CD14-positive monocyte (primary cell): Measurements from ENCODE around the gene WNT7B. TPM values are rescaled to one million over a fixed set of nuclear protein-coding genes. Genes with fewer than 3 reads are reported as not detected.

Source experiments
- DNase-seq, 3 donors: peaks; one replicate each; pipeline ENCODE4 v3.0.0-alpha.2; 2011 to 2022
- H2AFZ ChIP-seq: 2 replicates; pipeline ENCODE4 v1.6.0; 2012; ENCODE audit warnings: mild to moderate bottlenecking, low read depth, low read length, inconsistent platforms; ENCODE audit not compliant: insufficient read depth, poor library complexity, severe bottlenecking
- H3K27ac ChIP-seq, 2 donors: 1 replicate in 1 of 2; 2 replicates in 1 of 2; pipeline ENCODE4 v1.5.1; 2012 to 2013; ENCODE audit warnings: low read length in 2 of 2, control low read depth in 1 of 2, inconsistent platforms in 1 of 2, low read depth in 1 of 2, mild to moderate bottlenecking in 1 of 2
- H3K27me3 ChIP-seq, 2 donors: one replicate each; pipeline versions ENCODE4 v1.6.0 to v1.6.1; 2011 to 2013; ENCODE audit warnings: low read length in 2 of 2; ENCODE audit not compliant: control insufficient read depth in 2 of 2, insufficient read depth in 2 of 2
- H3K36me3 ChIP-seq, 2 donors: replicated peaks in 1 of 2; 1 replicate in 1 of 2; 2 replicates in 1 of 2; pipeline versions ENCODE4 v1.5.1 to v1.6.1; 2012 to 2013; ENCODE audit warnings: low read length in 2 of 2, control low read depth in 1 of 2, inconsistent platforms in 1 of 2, mild to moderate bottlenecking in 1 of 2; ENCODE audit not compliant: insufficient read depth in 2 of 2, control insufficient read depth in 1 of 2
- H3K4me1 ChIP-seq, 2 donors: 1 replicate in 1 of 2; 2 replicates in 1 of 2; pipeline versions ENCODE4 v1.5.1 to v1.6.1; 2012 to 2013; ENCODE audit warnings: low read length in 2 of 2, control low read depth in 1 of 2, inconsistent platforms in 1 of 2, mild to moderate bottlenecking in 1 of 2, moderate library complexity in 1 of 2; ENCODE audit not compliant: insufficient read depth in 2 of 2, control insufficient read depth in 1 of 2
- H3K4me2 ChIP-seq: replicated peaks from 2 replicates; pipeline ENCODE3; 2012; ENCODE audit warnings: low read length, moderate library complexity, mild to moderate bottlenecking; ENCODE audit not compliant: poor library complexity, severe bottlenecking; ENCODE audit errors: extremely low read depth
- H3K4me3 ChIP-seq, 3 experiments: fragments of 200-600 bp in 1 of 3; sonication (generic) in 1 of 3; replicated peaks in 1 of 3; 1 replicate in 2 of 3; 2 replicates in 1 of 3; pipeline ENCODE4 v1.5.1; 2011 to 2013; ENCODE audit warnings: low read length in 3 of 3, mild to moderate bottlenecking in 3 of 3, control low read depth in 2 of 3, low read depth in 2 of 3, inconsistent platforms in 1 of 3, moderate library complexity in 1 of 3
- H3K79me2 ChIP-seq: 2 replicates; pipeline ENCODE4 v1.6.0; 2012; ENCODE audit warnings: mild to moderate bottlenecking, control low read depth, inconsistent platforms, low read length, moderate library complexity; ENCODE audit not compliant: insufficient read depth
- H3K9ac ChIP-seq: 2 replicates; pipeline ENCODE4 v1.6.0; 2017; ENCODE audit warnings: low read length, mild to moderate bottlenecking; ENCODE audit not compliant: insufficient read depth, poor library complexity, severe bottlenecking
- H3K9me3 ChIP-seq, 2 donors: replicated peaks in 1 of 2; 1 replicate in 1 of 2; 2 replicates in 1 of 2; pipeline versions ENCODE4 v1.5.1 to v1.6.1; 2012 to 2013; ENCODE audit warnings: low read length in 2 of 2, control low read depth in 1 of 2; ENCODE audit not compliant: control insufficient read depth in 1 of 2, insufficient read depth in 1 of 2
- H4K20me1 ChIP-seq: 2 replicates; pipeline ENCODE4 v1.6.0; 2012; ENCODE audit warnings: mild to moderate bottlenecking, low read length, control low read depth, moderate library complexity; ENCODE audit not compliant: insufficient read depth
- H3K27ac Mint-ChIP-seq, 7 donors: one replicate each; pipeline ENCODE4 v1.8.0; 2020; ENCODE audit warnings: mild to moderate bottlenecking in 7 of 7, mixed read lengths in 7 of 7, moderate library complexity in 6 of 7, inconsistent platforms in 2 of 7
- H3K27me3 Mint-ChIP-seq, 3 donors: one replicate each; pipeline ENCODE4 v1.8.0; 2021 to 2022; ENCODE audit warnings: low read depth in 3 of 3, mild to moderate bottlenecking in 3 of 3, mixed read lengths in 3 of 3, moderate library complexity in 3 of 3, inconsistent platforms in 1 of 3
- H3K36me3 Mint-ChIP-seq, 2 donors: one replicate each; pipeline ENCODE4 v1.8.0; 2020; ENCODE audit warnings: mixed read lengths in 2 of 2, inconsistent platforms in 1 of 2, mild to moderate bottlenecking in 1 of 2
- H3K4me1 Mint-ChIP-seq: one replicate; pipeline ENCODE4 v1.8.0; 2020; ENCODE audit warnings: mild to moderate bottlenecking, mixed read lengths
- H3K4me3 Mint-ChIP-seq, 2 donors: one replicate each; pipeline ENCODE4 v1.8.0; 2020; ENCODE audit warnings: mild to moderate bottlenecking in 2 of 2, mixed read lengths in 2 of 2, moderate library complexity in 1 of 2
- H3K9me3 Mint-ChIP-seq, 7 donors: one replicate each; pipeline ENCODE4 v1.8.0; 2020 to 2022; ENCODE audit warnings: mixed read lengths in 7 of 7, mild to moderate bottlenecking in 6 of 7, moderate library complexity in 6 of 7, inconsistent platforms in 2 of 7
- WGBS: methylation state at CpG from one replicate; pipeline ENCODE4 v1.1.5; 2013; ENCODE audit warnings: missing lambda C conversion rate; ENCODE audit not compliant: insufficient coverage; 5-methylcytosine and 5-hydroxymethylcytosine counted together
- intact Hi-C, 2 donors: fragments of 100-400 bp; cut with micrococcal nuclease; formaldehyde crosslinking; loops; one replicate each; pipeline versions ENCODE4 v1.15.0 to v1.15.1; 2023
- polyA plus RNA-seq, 3 donors: library from polyadenylated mRNA; depleted of rRNA in 1 of 3; unstranded in 2 of 3; stranded (reverse) in 1 of 3; fragments of 300-500 nt in 2 of 3; fragments of >200 nt in 1 of 3; fragmentation: Illumina TruSeq in 2 of 3; gene quantifications; 1 replicate in 2 of 3; 2 replicates in 1 of 3; pipeline ENCODE4 v1.2.3, GENCODE V29; 2012 to 2021
- TF ChIP-seq, protein P1 (sequence below): fragments of 200-600 bp; IDR thresholded peaks from one replicate; pipeline ENCODE4 v1.8.0; 2022; ENCODE audit warnings: antibody characterized with exemption, mild to moderate bottlenecking

WNT7B gene
- polyA plus RNA-seq, 3 donors, result not detected

GRCh38 chr22:45930324-45930723 is 46.6 kb downstream of the WNT7B start:
- Histone ChIP-seq H3K4me1 (no peaks in the 10 kb centered on the region), H3K27me3 (peaks cover 0 to 17% of the 10 kb centered on the region in 2 donors), H3K4me2 (no peak overlapping the region), H3K27ac (no peak overlapping the region), H3K4me3 (no peak overlapping the region), H4K20me1 (no peaks in the 10 kb centered on the region), H3K36me3 (no peaks in the 10 kb centered on the region), H3K79me2 (no peaks in the 10 kb centered on the region), H2AFZ (no peak overlapping the region), H3K9ac (no peak overlapping the region), H3K9me3 (no peaks in the 10 kb centered on the region)
- no peaks in the 10 kb centered on the region for H3K4me1 Mint-ChIP-seq
- no peak overlapping the region for H3K27ac Mint-ChIP-seq
- no peaks in the 10 kb centered on the region for H3K36me3 Mint-ChIP-seq
- no peak overlapping the region for H3K4me3 Mint-ChIP-seq
- H3K27me3 Mint-ChIP-seq, result peaks cover 5 to 37% (median 17%) of the 10 kb centered on the region in 3 donors
- intact Hi-C loops, result no loop called here
- WGBS, result 64% methylated on average over 11 of the region's 14 CpGs
- TF ChIP-seq, protein P1, sequence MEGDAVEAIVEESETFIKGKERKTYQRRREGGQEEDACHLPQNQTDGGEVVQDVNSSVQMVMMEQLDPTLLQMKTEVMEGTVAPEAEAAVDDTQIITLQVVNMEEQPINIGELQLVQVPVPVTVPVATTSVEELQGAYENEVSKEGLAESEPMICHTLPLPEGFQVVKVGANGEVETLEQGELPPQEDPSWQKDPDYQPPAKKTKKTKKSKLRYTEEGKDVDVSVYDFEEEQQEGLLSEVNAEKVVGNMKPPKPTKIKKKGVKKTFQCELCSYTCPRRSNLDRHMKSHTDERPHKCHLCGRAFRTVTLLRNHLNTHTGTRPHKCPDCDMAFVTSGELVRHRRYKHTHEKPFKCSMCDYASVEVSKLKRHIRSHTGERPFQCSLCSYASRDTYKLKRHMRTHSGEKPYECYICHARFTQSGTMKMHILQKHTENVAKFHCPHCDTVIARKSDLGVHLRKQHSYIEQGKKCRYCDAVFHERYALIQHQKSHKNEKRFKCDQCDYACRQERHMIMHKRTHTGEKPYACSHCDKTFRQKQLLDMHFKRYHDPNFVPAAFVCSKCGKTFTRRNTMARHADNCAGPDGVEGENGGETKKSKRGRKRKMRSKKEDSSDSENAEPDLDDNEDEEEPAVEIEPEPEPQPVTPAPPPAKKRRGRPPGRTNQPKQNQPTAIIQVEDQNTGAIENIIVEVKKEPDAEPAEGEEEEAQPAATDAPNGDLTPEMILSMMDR, result no peak
- peaks cover 0 to 1% (median 0%) of the 10 kb centered on the region in 7 donors for H3K9me3 Mint-ChIP-seq
- DNase-seq, result no peak

DNA sequence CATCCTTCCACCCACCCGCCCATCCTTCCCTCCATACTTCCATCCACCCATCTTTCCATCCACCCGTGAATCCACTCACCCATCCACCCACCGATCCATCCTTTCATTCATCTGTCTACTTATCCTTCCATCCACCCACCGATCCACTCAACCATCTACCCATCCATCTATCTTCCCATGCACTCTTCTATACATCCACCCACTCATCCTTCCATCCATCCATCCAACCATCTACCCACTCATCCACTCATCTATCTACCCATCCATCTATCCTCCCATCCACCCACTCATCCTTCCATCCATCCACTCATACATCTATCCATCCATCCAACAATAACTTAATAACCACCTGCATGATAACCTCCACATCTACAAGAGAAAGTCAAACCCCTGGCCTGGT is 47.3 kb downstream of the WNT7B start:
- H3K36me3 Mint-ChIP-seq, result no peaks in the 10 kb centered on the region
- H3K27ac Mint-ChIP-seq, result no peak overlapping the region
- no peaks in the 10 kb centered on the region for H3K36me3 ChIP-seq
- DNase-seq, result no peak
- no peak overlapping the region for H3K4me3 Mint-ChIP-seq
- peaks cover 5 to 32% (median 17%) of the 10 kb centered on the region in 3 donors for H3K27me3 Mint-ChIP-seq
- H3K4me2 ChIP-seq, result no peak overlapping the region
- H3K4me1 ChIP-seq, result no peaks in the 10 kb centered on the region
- WGBS, result 96% methylated on average over 4 of the region's 4 CpGs
- H2AFZ ChIP-seq, result no peak overlapping the region
- H4K20me1 ChIP-seq, result no peaks in the 10 kb centered on the region
- peaks cover 0 to 1% (median 0%) of the 10 kb centered on the region in 7 donors for H3K9me3 Mint-ChIP-seq
- H3K4me3 ChIP-seq, result no peak overlapping the region
- TF ChIP-seq, protein P1, result no peak
- no peaks in the 10 kb centered on the region for H3K9me3 ChIP-seq
- no peaks in the 10 kb centered on the region for H3K79me2 ChIP-seq
- intact Hi-C loops, result no loop called here
- H3K27ac ChIP-seq, result no peak overlapping the region
- no peak overlapping the region for H3K9ac ChIP-seq
- no peaks in the 10 kb centered on the region for H3K4me1 Mint-ChIP-seq
- H3K27me3 ChIP-seq, result peaks cover 0 to 15% of the 10 kb centered on the region in 2 donors
